A549 (cell line): Measurements from ENCODE around the gene TOX2.

Experiments used
- CEBPB ChIP-seq, 2 experiments: fragments of >200 bp in 1 of 2; sonication (Bioruptor Twin) in 1 of 2; formaldehyde crosslinking in 1 of 2; IDR thresholded peaks; 2 replicates each; pipeline ENCODE4 v1.6.1; 2012 to 2016
- EP300 ChIP-seq, 2 experiments: fragments of >200 bp; sonication (Bioruptor Twin); formaldehyde crosslinking; IDR thresholded peaks; 2 replicates in 1 of 2; 3 replicates in 1 of 2; pipeline ENCODE4 v1.6.1; 2016 to 2017
- TF ChIP-seq, protein P1 (sequence below): fragments of >200 bp; sonication (Bioruptor Twin); formaldehyde crosslinking; IDR thresholded peaks from 3 replicates; pipeline ENCODE4 v1.5.1; 2016
- TF ChIP-seq, protein P2 (sequence below): IDR thresholded peaks from 2 replicates; pipeline ENCODE4 v1.6.1; 2012

DNA sequence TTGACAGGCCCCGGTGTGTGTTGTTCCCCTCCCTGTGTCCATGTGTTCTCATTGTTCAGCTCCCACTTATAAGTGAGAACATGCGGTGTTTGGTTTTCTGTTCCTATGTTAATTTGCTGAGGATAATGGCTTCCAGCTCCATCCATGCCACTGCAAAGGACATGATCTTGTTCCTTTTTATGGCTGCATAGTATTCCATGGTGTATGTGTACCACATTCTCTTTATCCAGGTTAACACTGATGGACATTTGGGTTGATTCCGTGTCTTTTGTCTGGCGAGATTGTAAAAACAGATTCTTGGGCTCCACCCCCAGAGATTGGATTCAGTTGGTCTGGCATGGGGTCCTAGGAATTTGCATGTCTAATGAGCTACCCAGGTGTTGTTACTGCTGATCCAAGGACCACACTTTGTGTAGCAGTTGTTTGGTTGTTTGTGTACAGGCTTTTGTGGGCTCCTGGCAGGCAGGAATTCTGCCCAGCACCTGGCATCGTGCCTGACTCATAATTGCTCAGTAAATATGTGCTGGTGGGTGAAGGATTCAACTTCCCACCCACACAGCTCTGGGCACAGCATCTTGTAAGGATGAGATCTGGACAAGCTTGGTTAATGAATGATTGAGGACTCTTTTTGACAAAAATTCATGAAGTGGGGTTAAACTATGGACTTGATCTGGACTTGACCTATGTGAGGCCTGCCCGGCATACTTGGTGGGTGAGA lies 5.2 kb downstream of the TOX2 start:
- TF ChIP-seq, protein P1, sequence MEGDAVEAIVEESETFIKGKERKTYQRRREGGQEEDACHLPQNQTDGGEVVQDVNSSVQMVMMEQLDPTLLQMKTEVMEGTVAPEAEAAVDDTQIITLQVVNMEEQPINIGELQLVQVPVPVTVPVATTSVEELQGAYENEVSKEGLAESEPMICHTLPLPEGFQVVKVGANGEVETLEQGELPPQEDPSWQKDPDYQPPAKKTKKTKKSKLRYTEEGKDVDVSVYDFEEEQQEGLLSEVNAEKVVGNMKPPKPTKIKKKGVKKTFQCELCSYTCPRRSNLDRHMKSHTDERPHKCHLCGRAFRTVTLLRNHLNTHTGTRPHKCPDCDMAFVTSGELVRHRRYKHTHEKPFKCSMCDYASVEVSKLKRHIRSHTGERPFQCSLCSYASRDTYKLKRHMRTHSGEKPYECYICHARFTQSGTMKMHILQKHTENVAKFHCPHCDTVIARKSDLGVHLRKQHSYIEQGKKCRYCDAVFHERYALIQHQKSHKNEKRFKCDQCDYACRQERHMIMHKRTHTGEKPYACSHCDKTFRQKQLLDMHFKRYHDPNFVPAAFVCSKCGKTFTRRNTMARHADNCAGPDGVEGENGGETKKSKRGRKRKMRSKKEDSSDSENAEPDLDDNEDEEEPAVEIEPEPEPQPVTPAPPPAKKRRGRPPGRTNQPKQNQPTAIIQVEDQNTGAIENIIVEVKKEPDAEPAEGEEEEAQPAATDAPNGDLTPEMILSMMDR = no peak
- TF ChIP-seq EP300 (IDR thresholded peaks at IDR 0.05) (no peak), CEBPB (IDR thresholded peaks at IDR 0.05) (no peak)
- TF ChIP-seq, protein P2, sequence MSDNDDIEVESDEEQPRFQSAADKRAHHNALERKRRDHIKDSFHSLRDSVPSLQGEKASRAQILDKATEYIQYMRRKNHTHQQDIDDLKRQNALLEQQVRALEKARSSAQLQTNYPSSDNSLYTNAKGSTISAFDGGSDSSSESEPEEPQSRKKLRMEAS = no peak
